Panc1 (cell line): ENCODE data around the gene PNMA6F.

Source experiments
- CTCF ChIP-seq: fragments of 450-650 bp; IDR thresholded peaks from 2 replicates; pipeline ENCODE4 v1.5.1; 2017; ENCODE audit warnings: mild to moderate bottlenecking
- POLR2AphosphoS5 ChIP-seq: IDR thresholded peaks from 2 replicates; pipeline ENCODE4 v1.6.1; 2012; ENCODE audit warnings: mild to moderate bottlenecking, low read depth, low read length, moderate library complexity
- REST ChIP-seq, 2 experiments: IDR thresholded peaks; 2 replicates each; pipeline ENCODE4 v1.6.1; 2011 to 2012; ENCODE audit warnings: low read depth in 2 of 2, control low read depth in 1 of 2, low read length in 1 of 2, mild to moderate bottlenecking in 1 of 2, moderate library complexity in 1 of 2; ENCODE audit not compliant: insufficient read depth in 1 of 2
- TCF7L2 ChIP-seq: IDR thresholded peaks from 2 replicates; pipeline ENCODE4 v1.6.1; 2011; ENCODE audit warnings: mild to moderate bottlenecking, low read depth, low read length, inconsistent platforms

- TF ChIP-seq CTCF (no peak), POLR2AphosphoS5 (no peak), TCF7L2 (no peak), REST (IDR thresholded peaks at IDR 0.05; ENCODE audit: insufficient read depth in 1 of 2, low read depth in 2 of 2, low read length in 1 of 2) (no peak)
Measured at GRCh38 chrX:153366119-153366518, 44.6 kb upstream of the PNMA6F start.
